Measurements from ENCODE around the gene ETNK2. TPM values are rescaled to one million over a fixed set of nuclear protein-coding genes. Genes with fewer than 3 reads are reported as not detected.

The ETNK2 gene
- total RNA-seq, 4 donors from 2014 or later, result 2.3 to 23.9 (median 13.9) TPM

- intact Hi-C loops (cut with DNase I; ENCODE audit: low total_unique reads), result no loop called here
- Histone ChIP-seq H3K4me3 (no peak overlapping the region), H3K4me1 (peaks cover 21 to 22% of the 10 kb centered on the region in 2 donors), H3K27me3 (no peaks in the 10 kb centered on the region), H3K9me3 (no peaks in the 10 kb centered on the region), H3K36me3 (no peaks in the 10 kb centered on the region), H3K27ac (no peak overlapping the region)
- DNase-seq, result no peak
- TF ChIP-seq POLR2A (IDR thresholded peaks at IDR 0.05), result no peak
- TF ChIP-seq, protein P1, sequence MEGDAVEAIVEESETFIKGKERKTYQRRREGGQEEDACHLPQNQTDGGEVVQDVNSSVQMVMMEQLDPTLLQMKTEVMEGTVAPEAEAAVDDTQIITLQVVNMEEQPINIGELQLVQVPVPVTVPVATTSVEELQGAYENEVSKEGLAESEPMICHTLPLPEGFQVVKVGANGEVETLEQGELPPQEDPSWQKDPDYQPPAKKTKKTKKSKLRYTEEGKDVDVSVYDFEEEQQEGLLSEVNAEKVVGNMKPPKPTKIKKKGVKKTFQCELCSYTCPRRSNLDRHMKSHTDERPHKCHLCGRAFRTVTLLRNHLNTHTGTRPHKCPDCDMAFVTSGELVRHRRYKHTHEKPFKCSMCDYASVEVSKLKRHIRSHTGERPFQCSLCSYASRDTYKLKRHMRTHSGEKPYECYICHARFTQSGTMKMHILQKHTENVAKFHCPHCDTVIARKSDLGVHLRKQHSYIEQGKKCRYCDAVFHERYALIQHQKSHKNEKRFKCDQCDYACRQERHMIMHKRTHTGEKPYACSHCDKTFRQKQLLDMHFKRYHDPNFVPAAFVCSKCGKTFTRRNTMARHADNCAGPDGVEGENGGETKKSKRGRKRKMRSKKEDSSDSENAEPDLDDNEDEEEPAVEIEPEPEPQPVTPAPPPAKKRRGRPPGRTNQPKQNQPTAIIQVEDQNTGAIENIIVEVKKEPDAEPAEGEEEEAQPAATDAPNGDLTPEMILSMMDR (IDR thresholded peaks at IDR 0.05), result no peak
Measured at GRCh38 chr1:204098683-204099082, 53.2 kb downstream of the ETNK2 start.

DNA sequence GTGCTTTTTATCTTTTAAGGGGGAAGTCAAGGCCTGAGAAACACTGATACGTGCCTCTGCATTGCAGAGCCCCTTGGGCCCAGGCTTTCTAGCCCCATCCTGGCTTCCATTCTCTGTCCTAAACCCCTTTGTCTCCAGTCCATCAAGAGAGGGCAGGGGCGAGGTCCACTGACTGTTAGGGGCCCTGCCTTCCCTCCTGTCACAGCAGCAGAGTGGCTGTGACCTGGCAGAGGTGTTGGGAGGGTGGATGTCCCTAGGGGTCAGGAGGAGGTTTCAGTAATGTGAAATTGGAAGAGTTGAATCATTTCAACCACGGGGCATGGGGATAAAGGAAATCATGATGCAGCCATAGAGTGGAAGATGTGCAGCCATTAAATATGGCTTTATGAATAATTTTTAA lies 54.9 kb downstream of the ETNK2 start:
- no peaks in the 10 kb centered on the region for H3K9me3 ChIP-seq
- no peak overlapping the region for H3K4me3 ChIP-seq
- H3K36me3 ChIP-seq, result no peaks in the 10 kb centered on the region
- no peak for DNase-seq
- H3K27me3 ChIP-seq, result no peaks in the 10 kb centered on the region
- intact Hi-C loops (cut with DNase I; ENCODE audit: low total_unique reads), result no loop called here
- TF ChIP-seq, protein P1 (IDR thresholded peaks at IDR 0.05), result no peak
- no peak for TF ChIP-seq POLR2A (IDR thresholded peaks at IDR 0.05)
- H3K27ac ChIP-seq, result peak overlapping the region in 1 of 2 donors; percentile 30
- peaks cover 11 to 24% of the 10 kb centered on the region in 2 donors for H3K4me1 ChIP-seq

DNA sequence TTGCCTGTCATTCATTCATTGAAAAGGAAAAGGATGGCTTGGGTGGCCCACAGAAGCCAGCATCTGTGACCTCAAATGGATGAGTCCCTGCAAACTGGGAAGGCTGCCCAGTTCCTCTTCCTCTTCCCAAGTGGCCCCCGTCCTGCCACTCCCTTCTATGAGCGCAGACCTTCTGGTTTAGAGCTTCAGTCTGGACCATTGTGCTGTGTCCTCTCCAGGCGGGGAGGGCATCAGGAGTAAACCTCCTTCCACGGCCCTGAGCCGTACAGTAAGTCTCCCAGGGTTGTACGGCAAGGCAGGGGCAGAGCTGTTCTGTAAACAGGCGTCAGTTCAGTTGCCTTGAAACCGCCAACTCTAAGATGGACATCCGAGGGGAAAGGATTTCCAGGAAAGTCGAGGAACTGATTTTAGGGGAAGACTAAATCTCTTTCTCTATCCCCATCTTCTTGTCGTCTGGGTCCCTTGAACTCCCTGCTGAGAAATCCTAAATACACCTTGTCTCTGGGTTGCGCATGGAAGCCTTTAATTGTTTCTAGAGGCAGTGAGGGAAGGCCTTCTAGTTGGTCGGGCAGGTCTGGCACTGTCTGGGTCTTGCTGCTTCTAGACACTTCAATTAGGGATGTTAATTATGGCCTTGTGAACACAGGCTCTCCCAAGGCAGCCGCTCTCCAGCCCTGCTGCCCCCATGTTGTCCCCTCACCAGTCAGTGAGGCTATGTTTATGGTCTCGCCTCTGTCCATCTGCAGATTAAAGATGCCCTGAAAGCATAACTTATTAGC lies 56.8 kb downstream of the ETNK2 start:
- peak overlapping the region; percentile 37 to 99 for H3K27ac ChIP-seq
- intact Hi-C loops (cut with DNase I; ENCODE audit: low total_unique reads), result no loop called here
- H3K36me3 ChIP-seq, result no peaks in the 10 kb centered on the region
- DNase-seq, result peak in 1 of 2 donors; percentile 48
- H3K9me3 ChIP-seq, result no peaks in the 10 kb centered on the region
- H3K27me3 ChIP-seq, result no peaks in the 10 kb centered on the region
- H3K4me3 ChIP-seq, result no peak overlapping the region
- TF ChIP-seq POLR2A (IDR thresholded peaks at IDR 0.05), result no peak
- TF ChIP-seq, protein P1 (IDR thresholded peaks at IDR 0.05), result no peak
- H3K4me1 ChIP-seq, result peaks cover 9 to 34% of the 10 kb centered on the region in 2 donors

DNA sequence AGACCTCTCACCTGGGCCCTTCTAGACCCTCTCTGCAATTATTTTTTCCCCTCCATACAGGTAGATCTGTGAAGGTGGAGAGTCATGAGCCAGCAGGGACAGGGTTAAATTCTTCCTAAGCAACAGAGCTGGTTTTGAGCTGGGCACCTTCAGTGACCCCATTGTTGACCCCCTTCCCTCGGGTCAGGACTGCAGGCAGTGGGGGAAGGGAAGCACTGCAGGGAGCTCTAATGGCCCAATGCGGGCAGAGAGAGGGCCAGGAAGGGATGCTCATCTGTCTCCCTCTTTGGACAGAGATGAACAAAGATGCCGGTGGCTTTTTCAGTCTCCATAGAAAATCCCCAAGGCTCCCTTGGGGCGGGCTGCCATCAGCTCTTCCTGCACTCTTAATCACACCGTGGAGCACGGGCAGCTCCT lies 57.5 kb downstream of the ETNK2 start:
- no peak overlapping the region for H3K4me3 ChIP-seq
- TF ChIP-seq, protein P1 (IDR thresholded peaks at IDR 0.05), result no peak
- no peak for TF ChIP-seq POLR2A (IDR thresholded peaks at IDR 0.05)
- peak overlapping the region; percentile 37 to 99 for H3K27ac ChIP-seq
- H3K9me3 ChIP-seq, result no peaks in the 10 kb centered on the region
- no peaks in the 10 kb centered on the region for H3K36me3 ChIP-seq
- intact Hi-C loops (cut with DNase I; ENCODE audit: low total_unique reads), result no loop called here
- DNase-seq, result no peak
- H3K27me3 ChIP-seq, result no peaks in the 10 kb centered on the region
- H3K4me1 ChIP-seq, result peaks cover 9 to 41% of the 10 kb centered on the region in 2 donors

DNA sequence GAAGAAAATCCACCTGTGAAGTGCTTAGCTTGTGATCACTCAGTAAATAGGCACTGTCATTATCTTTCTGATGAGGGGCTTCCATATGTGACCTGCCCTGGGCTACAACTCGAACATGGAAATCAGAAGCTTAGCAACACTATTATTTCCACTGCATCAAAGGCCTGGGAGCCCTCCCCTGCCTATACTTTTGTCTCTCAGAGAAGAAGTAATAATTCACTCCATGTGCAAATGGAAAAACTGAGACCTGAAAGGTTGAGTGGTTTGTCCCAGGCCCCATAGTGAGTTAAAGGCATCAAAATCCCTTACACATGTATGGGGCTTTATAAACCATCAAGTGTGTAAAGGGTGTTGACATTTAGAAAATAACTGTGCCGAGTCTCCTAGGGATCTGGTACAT lies 58.1 kb downstream of the ETNK2 start:
- no peak overlapping the region for H3K4me3 ChIP-seq
- H3K36me3 ChIP-seq, result no peaks in the 10 kb centered on the region
- no peak for DNase-seq
- no peaks in the 10 kb centered on the region for H3K27me3 ChIP-seq
- H3K9me3 ChIP-seq, result no peaks in the 10 kb centered on the region
- H3K27ac ChIP-seq, result peak overlapping the region; percentile 37 to 99
- TF ChIP-seq, protein P1 (IDR thresholded peaks at IDR 0.05), result no peak
- TF ChIP-seq POLR2A (IDR thresholded peaks at IDR 0.05), result no peak
- intact Hi-C loops (cut with DNase I; ENCODE audit: low total_unique reads), result no loop called here
- H3K4me1 ChIP-seq, result peaks cover 9 to 42% of the 10 kb centered on the region in 2 donors

Measured in uterus (tissue), 4 donors.